RWPE2 (cell line): ENCODE data around the gene CCDC117.

Source experiments
- ATAC-seq: fragments of 200-7000 bp; cut with Tn5 transposase; 3 replicates; pipeline ENCODE4 v1.9.1; 2021; ENCODE audit warnings: low read depth
- DNase-seq: peaks from one replicate; pipeline ENCODE4 v3.0.0-alpha.2; 2020; ENCODE audit warnings: low spot score
- H3K27ac ChIP-seq: fragments of 450-650 bp; 2 replicates; pipeline ENCODE4 v1.5.1; 2017; ENCODE audit warnings: mild to moderate bottlenecking; ENCODE audit not compliant: poor library complexity, severe bottlenecking
- H3K27me3 ChIP-seq: fragments of 250-450 bp; sonication (Bioruptor Pico); 2 replicates; pipeline ENCODE4 v1.5.1; 2021; ENCODE audit warnings: mild to moderate bottlenecking, moderate library complexity; ENCODE audit not compliant: insufficient read depth, poor library complexity, severe bottlenecking
- H3K36me3 ChIP-seq: fragments of 250-450 bp; sonication (Bioruptor Pico); 2 replicates; pipeline ENCODE4 v1.5.1; 2020; ENCODE audit warnings: low read depth, mild to moderate bottlenecking, moderate library complexity
- H3K4me1 ChIP-seq: fragments of 250-450 bp; sonication (Bioruptor Pico); 2 replicates; pipeline ENCODE4 v1.5.1; 2021; ENCODE audit warnings: mild to moderate bottlenecking, moderate library complexity; ENCODE audit not compliant: insufficient read depth, poor library complexity, severe bottlenecking
- H3K4me3 ChIP-seq: fragments of 250-450 bp; sonication (Bioruptor Pico); 2 replicates; pipeline ENCODE4 v1.5.1; 2021; ENCODE audit warnings: mild to moderate bottlenecking, moderate library complexity; ENCODE audit not compliant: severe bottlenecking
- H3K9me3 ChIP-seq: fragments of 250-450 bp; sonication (Bioruptor Pico); 2 replicates; pipeline ENCODE4 v1.5.1; 2021; ENCODE audit warnings: mild to moderate bottlenecking, moderate library complexity; ENCODE audit not compliant: severe bottlenecking
- CTCF ChIP-seq: fragments of 450-650 bp; IDR thresholded peaks from one replicate; pipeline ENCODE4 v1.5.1; 2017; ENCODE audit warnings: mild to moderate bottlenecking, moderate library complexity; ENCODE audit not compliant: poor library complexity, severe bottlenecking

Gene CCDC117

GRCh38 chr22:28817919-28818859 is 45.7 kb downstream of the CCDC117 start:
- no peaks in the 10 kb centered on the region for H3K9me3 ChIP-seq
- ATAC-seq (no peak), DNase-seq (no peak)
- H3K4me1 ChIP-seq = no peaks in the 10 kb centered on the region
- no peak for TF ChIP-seq CTCF
- no peaks in the 10 kb centered on the region for H3K27me3 ChIP-seq
- H3K4me3 ChIP-seq = no peak overlapping the region
- H3K36me3 ChIP-seq = no peaks in the 10 kb centered on the region; the same call in 1 of the 2 replicates
- no peak overlapping the region for H3K27ac ChIP-seq

- DNase-seq (no peak), ATAC-seq (no peak)
- H3K4me1 ChIP-seq = no peaks in the 10 kb centered on the region
- H3K4me3 ChIP-seq = no peak overlapping the region
- no peak for TF ChIP-seq CTCF
- H3K27me3 ChIP-seq = no peaks in the 10 kb centered on the region
- H3K27ac ChIP-seq = no peak overlapping the region
- no peaks in the 10 kb centered on the region; the same call in 1 of the 2 replicates for H3K36me3 ChIP-seq
- H3K9me3 ChIP-seq = no peaks in the 10 kb centered on the region
Observed at GRCh38 chr22:28819253-28820096, 47.0 kb downstream of the CCDC117 start.

DNA sequence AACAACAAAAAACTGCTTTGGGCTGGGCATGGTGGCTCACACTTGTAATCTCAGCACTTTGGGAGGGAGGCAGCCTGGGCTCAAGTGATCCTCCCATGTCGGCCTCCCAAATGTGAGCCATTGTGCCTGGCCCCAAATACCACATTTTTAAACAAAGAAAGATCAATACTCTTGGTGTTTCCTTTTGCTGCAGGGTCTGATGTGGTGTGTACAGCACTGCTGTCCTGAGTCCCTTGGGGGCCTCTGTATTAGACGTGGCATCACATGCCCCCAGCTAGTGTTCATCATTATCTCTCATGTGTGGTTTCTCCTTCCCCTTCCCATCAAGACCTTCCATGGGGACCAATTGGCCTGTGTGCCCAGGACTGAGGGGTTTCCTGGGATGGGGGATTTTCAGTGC is 48.4 kb downstream of the CCDC117 start:
- Histone ChIP-seq H3K27me3 (no peaks in the 10 kb centered on the region), H3K4me1 (no peaks in the 10 kb centered on the region), H3K27ac (no peak overlapping the region), H3K36me3 (no peaks in the 10 kb centered on the region; the same call in 1 of the 2 replicates), H3K4me3 (no peak overlapping the region), H3K9me3 (no peaks in the 10 kb centered on the region)
- no peak for TF ChIP-seq CTCF
- ATAC-seq (no peak), DNase-seq (no peak)

DNA sequence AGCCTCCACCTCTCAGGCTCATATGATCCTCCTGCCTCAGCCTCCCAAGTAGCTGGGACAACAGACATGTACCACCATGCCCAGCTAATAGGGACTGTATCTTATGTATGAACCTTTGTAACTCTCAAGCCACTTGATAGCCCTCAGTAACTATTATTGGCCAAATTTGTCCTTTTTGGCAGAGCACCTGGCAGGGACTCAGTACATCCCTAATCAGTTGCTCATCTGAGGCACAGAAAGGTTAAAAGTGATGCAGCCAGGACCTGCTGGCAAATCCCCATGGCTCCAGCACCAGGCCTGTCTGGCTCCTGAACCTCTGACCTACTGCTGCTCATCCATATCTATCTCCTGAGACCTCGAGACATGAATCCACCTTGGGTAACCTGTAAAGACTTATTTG is 49.0 kb downstream of the CCDC117 start:
- Histone ChIP-seq H3K36me3 (no peaks in the 10 kb centered on the region; the same call in 1 of the 2 replicates), H3K4me1 (no peaks in the 10 kb centered on the region), H3K9me3 (no peaks in the 10 kb centered on the region), H3K4me3 (no peak overlapping the region), H3K27ac (no peak overlapping the region), H3K27me3 (no peaks in the 10 kb centered on the region)
- DNase-seq = no peak
- ATAC-seq = no peak
- TF ChIP-seq CTCF = no peak
